GM21737 (cell line): ENCODE results near the gene VCAN.
A peak's percentile ranks its signal among the peaks of the same experiment; 100 is the strongest.

Source experiments
- ATAC-seq: cut with Tn5 transposase; IDR thresholded peaks from one replicate; pipeline ENCODE4 v1.9.1; 2021; ENCODE audit warnings: mild to moderate bottlenecking, moderate library complexity; ENCODE audit not compliant: unreplicated experiment

The VCAN gene

GRCh38 chr5:83528439-83528769 lies 56.9 kb downstream of the VCAN start:
- no peak for ATAC-seq

DNA sequence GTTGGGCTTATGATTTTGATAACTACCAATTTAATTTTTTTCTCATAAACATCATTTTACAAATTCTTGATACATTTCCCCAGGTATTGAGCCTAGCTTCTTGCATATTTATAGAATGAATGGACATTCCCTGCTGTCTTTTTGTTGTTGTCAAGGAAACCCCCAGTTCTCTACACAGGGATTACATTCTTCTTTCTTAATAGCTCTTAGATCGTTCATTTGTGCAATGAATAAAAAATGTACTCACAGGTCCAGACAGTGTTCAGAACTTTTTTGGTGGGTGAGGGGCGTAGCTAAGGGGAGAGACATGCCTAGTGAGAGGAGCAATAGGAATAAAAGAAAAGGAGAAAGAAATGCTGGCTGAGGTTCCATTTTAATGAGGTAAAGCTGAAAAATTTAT lies 58.6 kb downstream of the VCAN start:
- ATAC-seq = no peak

GRCh38 chr5:83531661-83532060 lies 60.1 kb downstream of the VCAN start:
- ATAC-seq = no peak

DNA sequence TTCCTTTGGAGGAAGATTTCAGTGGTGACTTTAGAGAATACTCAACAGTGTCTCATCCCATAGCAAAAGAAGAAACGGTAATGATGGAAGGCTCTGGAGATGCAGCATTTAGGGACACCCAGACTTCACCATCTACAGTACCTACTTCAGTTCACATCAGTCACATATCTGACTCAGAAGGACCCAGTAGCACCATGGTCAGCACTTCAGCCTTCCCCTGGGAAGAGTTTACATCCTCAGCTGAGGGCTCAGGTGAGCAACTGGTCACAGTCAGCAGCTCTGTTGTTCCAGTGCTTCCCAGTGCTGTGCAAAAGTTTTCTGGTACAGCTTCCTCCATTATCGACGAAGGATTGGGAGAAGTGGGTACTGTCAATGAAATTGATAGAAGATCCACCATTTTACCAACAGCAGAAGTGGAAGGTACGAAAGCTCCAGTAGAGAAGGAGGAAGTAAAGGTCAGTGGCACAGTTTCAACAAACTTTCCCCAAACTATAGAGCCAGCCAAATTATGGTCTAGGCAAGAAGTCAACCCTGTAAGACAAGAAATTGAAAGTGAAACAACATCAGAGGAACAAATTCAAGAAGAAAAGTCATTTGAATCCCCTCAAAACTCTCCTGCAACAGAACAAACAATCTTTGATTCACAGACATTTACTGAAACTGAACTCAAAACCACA lies 67.4 kb downstream of the VCAN start:
- peak; percentile 77 for ATAC-seq

GRCh38 chr5:83539463-83539790 lies 67.9 kb downstream of the VCAN start:
- no peak for ATAC-seq

DNA sequence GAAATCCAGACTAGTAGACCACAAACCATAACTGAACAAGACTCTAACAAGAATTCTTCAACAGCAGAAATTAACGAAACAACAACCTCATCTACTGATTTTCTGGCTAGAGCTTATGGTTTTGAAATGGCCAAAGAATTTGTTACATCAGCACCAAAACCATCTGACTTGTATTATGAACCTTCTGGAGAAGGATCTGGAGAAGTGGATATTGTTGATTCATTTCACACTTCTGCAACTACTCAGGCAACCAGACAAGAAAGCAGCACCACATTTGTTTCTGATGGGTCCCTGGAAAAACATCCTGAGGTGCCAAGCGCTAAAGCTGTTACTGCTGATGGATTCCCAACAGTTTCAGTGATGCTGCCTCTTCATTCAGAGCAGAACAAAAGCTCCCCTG lies 68.6 kb downstream of the VCAN start:
- ATAC-seq = no peak

DNA sequence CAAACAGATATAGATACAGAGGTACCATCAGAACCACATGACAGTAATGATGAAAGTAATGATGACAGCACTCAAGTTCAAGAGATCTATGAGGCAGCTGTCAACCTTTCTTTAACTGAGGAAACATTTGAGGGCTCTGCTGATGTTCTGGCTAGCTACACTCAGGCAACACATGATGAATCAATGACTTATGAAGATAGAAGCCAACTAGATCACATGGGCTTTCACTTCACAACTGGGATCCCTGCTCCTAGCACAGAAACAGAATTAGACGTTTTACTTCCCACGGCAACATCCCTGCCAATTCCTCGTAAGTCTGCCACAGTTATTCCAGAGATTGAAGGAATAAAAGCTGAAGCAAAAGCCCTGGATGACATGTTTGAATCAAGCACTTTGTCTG lies 69.2 kb downstream of the VCAN start:
- no peak for ATAC-seq

DNA sequence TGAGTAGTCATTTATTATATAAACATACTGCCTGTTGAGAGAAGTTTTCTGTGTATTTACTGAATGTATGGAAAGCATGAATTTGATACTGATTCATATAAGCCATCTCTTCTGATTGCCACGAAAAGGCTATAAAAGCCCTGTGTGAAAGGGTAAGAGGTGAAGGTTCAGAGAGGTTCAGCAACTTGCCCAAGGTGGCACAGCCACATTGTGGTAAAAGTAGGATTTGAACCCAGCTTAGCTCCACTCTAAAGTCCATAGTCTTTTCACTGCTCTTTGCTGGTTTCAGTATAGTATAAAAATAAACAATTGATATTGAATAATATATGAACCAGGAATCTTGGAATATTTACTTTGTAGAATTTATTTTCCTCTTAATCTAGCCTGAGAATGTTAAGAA lies 71.3 kb downstream of the VCAN start:
- ATAC-seq = no peak

- no peak for ATAC-seq
Observed at GRCh38 chr5:83543898-83544297, 72.4 kb downstream of the VCAN start.

GRCh38 chr5:83547161-83547560 lies 75.6 kb downstream of the VCAN start:
- no peak for ATAC-seq

DNA sequence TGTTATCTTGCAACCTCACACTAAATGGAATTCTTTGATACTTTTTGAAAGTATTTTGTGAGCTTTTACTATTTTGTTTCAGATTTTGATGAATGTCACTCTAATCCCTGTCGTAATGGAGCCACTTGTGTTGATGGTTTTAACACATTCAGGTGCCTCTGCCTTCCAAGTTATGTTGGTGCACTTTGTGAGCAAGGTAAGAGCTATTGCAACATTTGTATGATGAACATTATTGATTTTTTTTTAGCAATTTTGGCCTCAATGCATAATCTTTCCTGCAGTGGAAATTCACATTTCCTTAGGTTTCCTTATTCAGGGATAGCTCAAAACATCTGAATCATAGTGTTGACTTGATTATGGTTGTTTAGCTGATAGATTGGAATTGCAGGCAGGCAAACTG lies 76.3 kb downstream of the VCAN start:
- no peak for ATAC-seq

DNA sequence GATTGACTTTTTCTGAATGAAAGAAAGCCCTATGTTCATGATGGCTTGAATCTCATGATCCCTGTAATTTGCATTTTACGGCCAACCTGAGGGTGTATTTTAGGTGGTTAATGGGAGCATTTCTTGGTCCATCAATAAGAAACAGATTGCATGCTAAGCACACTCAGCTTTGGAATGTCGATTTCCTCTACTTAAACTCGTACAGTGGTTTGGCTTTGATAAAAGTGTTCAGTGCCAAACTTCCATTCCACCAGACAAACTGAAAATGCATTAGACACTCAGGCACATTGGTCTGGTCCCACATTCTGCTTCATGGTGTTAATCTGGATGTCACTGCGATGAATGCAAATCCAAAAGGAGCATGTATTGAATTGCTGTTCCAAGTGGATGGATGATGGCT lies 77.0 kb downstream of the VCAN start:
- ATAC-seq = no peak

GRCh38 chr5:83549076-83549475 lies 77.5 kb downstream of the VCAN start:
- no peak for ATAC-seq

GRCh38 chr5:83549674-83550073 lies 78.1 kb downstream of the VCAN start:
- ATAC-seq = no peak

GRCh38 chr5:83551821-83552220 lies 80.3 kb downstream of the VCAN start:
- no peak for ATAC-seq

GRCh38 chr5:83552275-83552674 lies 80.7 kb downstream of the VCAN start:
- no peak for ATAC-seq

DNA sequence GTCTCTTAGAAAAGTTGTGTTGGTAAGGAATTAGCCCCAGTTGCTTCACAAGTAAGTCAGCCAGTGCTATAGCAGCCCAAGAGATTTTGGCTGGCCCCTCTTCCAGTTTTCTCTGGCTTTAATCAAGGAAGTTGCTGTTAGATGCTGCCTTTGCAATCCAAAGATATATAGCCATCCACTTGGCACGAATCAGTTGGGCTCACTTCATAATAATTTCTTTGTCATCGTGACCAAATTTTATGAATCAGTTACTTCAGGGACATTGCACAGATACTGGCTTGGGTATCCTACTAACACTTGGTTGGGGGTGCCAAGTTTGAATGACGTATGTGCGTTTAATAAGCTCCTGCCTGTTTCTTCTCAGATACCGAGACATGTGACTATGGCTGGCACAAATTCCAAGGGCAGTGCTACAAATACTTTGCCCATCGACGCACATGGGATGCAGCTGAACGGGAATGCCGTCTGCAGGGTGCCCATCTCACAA lies 81.5 kb downstream of the VCAN start:
- no peak for ATAC-seq

- no peak for ATAC-seq
Observed at GRCh38 chr5:83554133-83554532, 82.6 kb downstream of the VCAN start.

GRCh38 chr5:83554686-83555085 lies 83.1 kb downstream of the VCAN start:
- ATAC-seq = no peak

DNA sequence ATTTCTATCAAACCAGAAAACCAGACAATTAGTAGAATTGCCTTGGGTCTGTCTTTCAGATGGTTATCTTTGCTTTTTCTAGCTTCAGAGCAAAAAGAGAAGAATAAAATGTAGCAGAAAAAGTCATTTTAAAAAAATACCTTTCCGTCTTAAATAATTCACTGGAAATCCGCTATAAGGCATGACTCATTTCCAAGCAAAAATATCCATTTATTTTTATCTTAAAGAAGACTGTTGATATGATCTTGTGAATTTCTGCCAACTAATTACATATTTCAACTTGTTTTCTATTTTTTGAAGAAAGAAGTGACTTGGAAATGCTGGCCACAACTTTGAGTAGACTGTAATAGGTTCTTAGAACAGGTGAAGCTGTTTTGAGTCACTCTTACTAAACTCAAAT lies 83.7 kb downstream of the VCAN start:
- ATAC-seq = no peak

- ATAC-seq = peak; percentile 65
Observed at GRCh38 chr5:83556190-83556589, 84.6 kb downstream of the VCAN start.

GRCh38 chr5:83559118-83559785 lies 87.7 kb downstream of the VCAN start:
- ATAC-seq = no peak

DNA sequence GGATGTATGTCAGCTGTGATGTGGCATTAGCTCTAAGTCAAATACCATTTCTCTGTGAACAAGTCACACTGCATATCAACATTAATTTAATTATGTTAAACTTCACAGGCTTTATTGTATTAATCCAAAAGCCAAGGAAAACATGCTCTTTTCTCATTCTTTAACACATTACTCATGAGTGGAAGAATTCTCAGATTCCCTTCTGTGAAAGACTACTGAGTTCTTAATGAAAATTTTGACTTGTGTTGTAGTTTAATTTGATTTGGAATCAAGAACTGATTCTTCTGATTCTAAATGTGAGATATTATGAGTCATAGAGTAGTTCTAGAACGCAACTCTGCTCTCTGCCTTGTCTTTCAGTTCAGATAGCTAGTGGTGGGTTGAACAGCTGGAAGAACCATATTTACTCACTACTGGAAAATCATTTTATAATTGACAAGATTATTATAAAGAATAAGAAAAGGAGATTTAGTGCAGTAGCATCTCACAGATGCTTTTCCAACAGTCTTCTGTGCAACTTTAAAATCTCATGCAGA lies 90.6 kb downstream of the VCAN start:
- ATAC-seq = no peak
